K562 (cell line): Measurements from ENCODE around the gene CADPS2. TPM values are rescaled to one million over a fixed set of nuclear protein-coding genes. Genes with fewer than 3 reads are reported as not detected.

ENCODE experiments used
- ATAC-seq: fragments of 200-7000 bp; cut with Tn5 transposase; 3 replicates; pipeline ENCODE4 v1.9.1; 2020; ENCODE audit warnings: moderate library complexity
- BruUV-seq: library from RNA; stranded (reverse); fragments of 400-500 nt; replicated peaks from 2 replicates; lab custom pipeline; 2021; lab: Mats Ljungman, UMichigan
- CTCF ChIA-PET: fragments of 300-600 bp; formaldehyde crosslinking; extraction: SDS; loops from one replicate; lab custom pipeline; 2021; ENCODE audit warnings: low intra/inter-chr PET ratio; lab: Yijun Ruan, JAX
- POLR2A ChIA-PET: fragments of 300-600, 350-650 bp; sonication (Branson Sonifier 250); formaldehyde crosslinking; extraction: SDS; loops from one replicate; lab custom pipeline; 2021; ENCODE audit warnings: antibody characterized with exemption, inconsistent platforms; lab: Yijun Ruan, JAX
- DNase-seq, 4 experiments: peaks; one replicate each; pipeline versions ENCODE4 v3.0.0 to v3.0.0-alpha.2; 2011 to 2018; ENCODE audit warnings: low spot score in 3 of 4, mixed read lengths in 3 of 4; ENCODE audit errors: extremely low read depth in 1 of 4
- FAIRE-seq: peaks from 2 replicates; lab custom pipeline; 2011; peaks lifted over from hg19 to GRCh38; lab: Jason Lieb, UNC
- H2AFZ ChIP-seq: 2 replicates; pipeline ENCODE4 v1.6.0; 2011; ENCODE audit warnings: low read depth, low read length, control low read depth, inconsistent platforms
- H3K27ac ChIP-seq: fragments of 200-600 bp; 3 replicates; pipeline ENCODE4 v1.8.0; 2011; ENCODE audit warnings: low read depth, mild to moderate bottlenecking, control low read depth, inconsistent platforms, low read length, moderate library complexity, mixed read lengths; ENCODE audit errors: extremely low read depth
- H3K27me3 ChIP-seq, 2 experiments: fragments of 300-600 bp in 1 of 2; 2 replicates in 1 of 2; 3 replicates in 1 of 2; pipeline versions ENCODE4 v1.6.0 to v1.8.0; 2011; ENCODE audit warnings: inconsistent platforms in 2 of 2, low read length in 2 of 2, mild to moderate bottlenecking in 1 of 2, mixed read lengths in 1 of 2, moderate library complexity in 1 of 2; ENCODE audit not compliant: control insufficient read depth in 2 of 2, insufficient read depth in 2 of 2
- H3K36me3 ChIP-seq: fragments of 300-600 bp; 3 replicates; pipeline ENCODE4 v1.8.0; 2011; ENCODE audit warnings: mild to moderate bottlenecking, low read length, inconsistent platforms; ENCODE audit not compliant: control insufficient read depth, insufficient read depth
- H3K4me1 ChIP-seq, 2 experiments: fragments of 200-600 bp in 1 of 2; replicated peaks in 1 of 2; 2 replicates in 1 of 2; 3 replicates in 1 of 2; pipeline versions ENCODE4 v1.5.1 to v1.8.0; 2011; ENCODE audit warnings: inconsistent platforms in 2 of 2, low read length in 2 of 2, mild to moderate bottlenecking in 1 of 2, mixed read lengths in 1 of 2, moderate library complexity in 1 of 2; ENCODE audit not compliant: control insufficient read depth in 2 of 2, insufficient read depth in 2 of 2
- H3K4me2 ChIP-seq: 2 replicates; pipeline ENCODE4 v1.6.1; 2011; ENCODE audit warnings: low read length, control low read depth, inconsistent platforms, mixed read lengths; ENCODE audit not compliant: insufficient read depth
- H3K4me3 ChIP-seq: fragments of 200-600 bp; sonication (generic), shearing (Covaris generic); 2 replicates; pipeline ENCODE4 v1.5.1; 2016; ENCODE audit warnings: control low read depth, inconsistent platforms
- H3K79me2 ChIP-seq: fragments of 200-600 bp; 3 replicates; pipeline ENCODE4 v1.8.0; 2011; ENCODE audit warnings: low read length, inconsistent platforms; ENCODE audit not compliant: control insufficient read depth, insufficient read depth
- H3K9ac ChIP-seq, 2 experiments: 2 replicates each; pipeline versions ENCODE4 v1.6.0 to v1.6.1; 2011; ENCODE audit warnings: low read depth in 2 of 2, low read length in 2 of 2, control low read depth in 1 of 2, inconsistent platforms in 1 of 2, mild to moderate bottlenecking in 1 of 2, mixed read lengths in 1 of 2; ENCODE audit not compliant: insufficient read depth in 1 of 2
- H3K9me1 ChIP-seq: one replicate; pipeline ENCODE4 v1.6.0; 2011; ENCODE audit warnings: inconsistent platforms, mild to moderate bottlenecking, low read length, moderate library complexity; ENCODE audit not compliant: control insufficient read depth, insufficient read depth
- H3K9me3 ChIP-seq: replicated peaks from 2 replicates; pipeline ENCODE4 v1.5.1; 2011; ENCODE audit warnings: low read depth, low read length, inconsistent platforms; ENCODE audit not compliant: control insufficient read depth, insufficient read depth
- H4K20me1 ChIP-seq: replicated peaks from 2 replicates; pipeline ENCODE4 v1.6.1; 2011; ENCODE audit warnings: low read length, inconsistent platforms, mixed read lengths; ENCODE audit not compliant: control insufficient read depth, insufficient read depth
- CBFB ChIP-seq: sonication (generic); formaldehyde crosslinking; IDR thresholded peaks from 2 replicates; pipeline ENCODE4 v1.4.0; 2020; ENCODE audit warnings: mild to moderate bottlenecking, missing genetic modification reagents
- ETS2 ChIP-seq: IDR thresholded peaks from 2 replicates; pipeline ENCODE4 v1.6.1; 2016; ENCODE audit warnings: borderline replicate concordance, missing genetic modification characterization, mild to moderate bottlenecking, moderate library complexity, missing compliant biosample characterization; ENCODE audit not compliant: poor library complexity, severe bottlenecking
- FOXK2 ChIP-seq, 2 experiments: fragments of 450-650 bp; IDR thresholded peaks in 1 of 2; conservative IDR thresholded peaks in 1 of 2; 2 replicates each; pipeline ENCODE4 v1.6.1; 2016; ENCODE audit warnings: low read depth in 2 of 2, mild to moderate bottlenecking in 1 of 2
- HDAC3 ChIP-seq: fragments of 450-650 bp; IDR thresholded peaks from 2 replicates; pipeline ENCODE4 v1.6.1; 2018; ENCODE audit warnings: borderline replicate concordance, mild to moderate bottlenecking, moderate library complexity; ENCODE audit not compliant: partially characterized antibody
- NFXL1 ChIP-seq: fragments of 450-650 bp; formaldehyde crosslinking; IDR thresholded peaks from 2 replicates; pipeline ENCODE4 v1.4.0; 2021; ENCODE audit warnings: mild to moderate bottlenecking
- PCBP1 ChIP-seq: fragments of 200-400 bp; formaldehyde crosslinking; IDR thresholded peaks from 2 replicates; pipeline ENCODE4 v1.6.1; 2018; ENCODE audit warnings: mild to moderate bottlenecking, low read depth, low read length; ENCODE audit not compliant: poor library complexity, severe bottlenecking
- SNIP1 ChIP-seq: fragments of 450-650 bp; IDR thresholded peaks from 2 replicates; pipeline ENCODE4 v1.7.1; 2017; ENCODE audit warnings: low read depth, mild to moderate bottlenecking
- WGBS: fragments of 100-300 bp; shearing (Covaris generic); methylation state at CpG from one replicate; pipeline ENCODE4 v1.1.6; 2016; ENCODE audit warnings: low coverage, mixed read lengths; ENCODE audit not compliant: insufficient coverage; ENCODE audit errors: missing lambda C conversion rate; 5-methylcytosine and 5-hydroxymethylcytosine counted together
- in situ Hi-C: fragments of 300-500 bp; cut with MboI; formaldehyde crosslinking; loops from 4 replicates; pipeline ENCODE4 v1.15.0; 2018; ENCODE audit warnings: inconsistent platforms, mixed read lengths
- intact Hi-C: fragments of 100-400 bp; cut with micrococcal nuclease; formaldehyde crosslinking; loops from 2 replicates; pipeline ENCODE4 v1.14.2; 2022
- polyA plus RNA-seq, 8 experiments: library from polyadenylated mRNA; depleted of rRNA in 4 of 8; stranded (reverse) in 5 of 8; unstranded in 3 of 8; fragments of >200 nt; fragmentation: Nextera tagmentation in 2 of 8; fragmentation: Illumina TruSeq in 1 of 8; extraction: Ambion mirVana in 2 of 8; extraction: Trizol in 1 of 8; gene quantifications; 2 replicates each; pipeline versions ENCODE4 v1.2.1 to v1.2.3, GENCODE V29; 2011 to 2014; ENCODE audit warnings: inconsistent platforms in 1 of 8, missing spikeins in 1 of 8
- total RNA-seq, 7 experiments: library from RNA; depleted of rRNA in 6 of 7; stranded (reverse); fragments of >200 nt in 6 of 7; fragmentation: Illumina TruSeq in 2 of 7; extraction: Trizol in 2 of 7; gene quantifications; 2 replicates each; pipeline versions ENCODE4 v1.2.1 to v1.2.3, GENCODE V29; 2011 to 2021; ENCODE audit warnings: low replicate concordance in 1 of 7
- TF ChIP-seq, protein P1 (sequence below): fragments of 450-650 bp; formaldehyde crosslinking; IDR thresholded peaks from 2 replicates; pipeline ENCODE4 v1.4.0; 2020; ENCODE audit warnings: mild to moderate bottlenecking, mixed read lengths

Gene CADPS2
- total and polyA plus RNA-seq, 9 of the 15 experiments (the other 6 are each of a cell fraction or from before 2014, with no cell fraction given), result 0.03 to 0.14 (median 0.04) TPM; not detected in 1

DNA sequence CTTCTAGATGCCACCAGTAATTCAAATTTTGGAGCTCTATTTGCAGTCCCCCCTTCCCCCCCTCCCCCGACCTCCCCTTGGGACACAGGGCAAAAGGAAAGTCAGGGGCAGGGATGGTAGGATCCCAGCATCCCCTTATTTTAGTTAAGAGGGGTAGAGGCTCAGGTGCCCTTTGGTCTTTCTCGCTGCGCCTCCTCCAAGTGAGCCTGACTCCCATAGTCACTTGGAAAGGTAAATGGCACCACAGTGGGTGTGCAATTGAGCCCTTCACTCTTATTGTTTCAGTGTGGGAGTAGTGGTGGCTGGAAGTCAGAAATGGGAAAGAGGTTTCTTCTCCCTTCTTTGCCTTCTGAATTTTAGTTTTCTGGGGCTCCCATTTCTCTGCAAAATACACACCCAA, 573.5 kb downstream of the CADPS2 start:
- no peak for FAIRE-seq
- Histone ChIP-seq H3K27ac (no peak overlapping the region), H3K9me3 (no peaks in the 10 kb centered on the region), H3K36me3 (no peaks in the 10 kb centered on the region), H4K20me1 (no peaks in the 10 kb centered on the region), H3K79me2 (no peaks in the 10 kb centered on the region), H2AFZ (no peak overlapping the region), H3K9ac (no peak overlapping the region), H3K4me2 (no peak overlapping the region), H3K27me3 (peaks cover 5 to 44% of the 10 kb centered on the region in 2 experiments; a peak in 4 of 5 replicates), H3K9me1 (no peaks in the 10 kb centered on the region), H3K4me1 (peaks cover 0 to 17% of the 10 kb centered on the region in 2 experiments; a peak in 1 of 5 replicates), H3K4me3 (no peak overlapping the region)
- in situ Hi-C loops (no loop called here), intact Hi-C loops (no loop called here)
- ATAC-seq, result no peak
- no TSS peak for BruUV-seq
- WGBS, result 2% methylated on average over 3 of the region's 3 CpGs
- no peak for TF ChIP-seq FOXK2 (conservative IDR thresholded peaks at IDR 0.05 in 1 of 2, IDR thresholded peaks at IDR 0.05 in 1 of 2; ENCODE audit: low read depth in 2 of 2)
- no peak for TF ChIP-seq NFXL1 (CRISPR knock-in tag)
- TF ChIP-seq CBFB (CRISPR knock-in tag), result no peak
- TF ChIP-seq HDAC3, result no peak
- DNase-seq, result no peak
- POLR2A ChIA-PET, result no interaction called here
- CTCF ChIA-PET, result no interaction called here

DNA sequence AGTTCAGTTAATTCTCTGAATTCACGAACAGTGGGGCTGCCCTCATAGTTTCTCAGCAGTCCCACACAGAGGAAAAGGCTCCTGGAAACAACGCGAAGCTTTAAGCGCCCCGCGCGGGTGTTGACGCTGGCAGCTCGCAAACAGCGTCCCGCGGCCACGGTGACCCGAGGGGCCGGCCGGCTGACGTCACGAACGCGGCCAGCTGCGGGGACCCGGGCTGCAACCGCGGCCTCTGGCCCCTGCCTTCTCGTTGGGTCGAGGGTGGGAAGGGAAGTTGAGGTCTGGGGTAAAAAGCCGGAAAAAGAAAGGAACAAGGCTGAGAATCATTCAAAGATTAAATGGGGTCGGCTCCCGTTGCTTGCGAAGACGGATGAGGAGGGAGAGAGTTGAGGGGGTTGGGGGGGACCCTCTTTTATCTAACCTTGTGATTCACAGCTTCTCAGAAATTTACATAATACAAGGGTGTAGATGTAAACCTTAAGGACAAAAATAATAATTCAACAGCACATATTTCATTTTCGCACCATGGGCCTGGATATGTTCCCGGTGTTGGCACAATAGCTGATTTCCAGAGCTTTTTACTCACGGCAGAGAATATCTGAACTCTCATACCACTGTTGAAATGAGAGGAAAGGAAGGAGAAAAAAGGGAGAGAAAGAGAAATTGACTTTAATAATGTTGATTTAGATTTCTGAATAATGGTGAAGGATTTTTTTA, 574.4 kb downstream of the CADPS2 start:
- H3K79me2 ChIP-seq, result no peaks in the 10 kb centered on the region
- intact Hi-C loops, result no loop called here
- peaks cover 0 to 14% of the 10 kb centered on the region in 2 experiments; a peak in 1 of 5 replicates for H3K4me1 ChIP-seq
- H3K9me3 ChIP-seq, result no peaks in the 10 kb centered on the region
- TF ChIP-seq, protein P1, sequence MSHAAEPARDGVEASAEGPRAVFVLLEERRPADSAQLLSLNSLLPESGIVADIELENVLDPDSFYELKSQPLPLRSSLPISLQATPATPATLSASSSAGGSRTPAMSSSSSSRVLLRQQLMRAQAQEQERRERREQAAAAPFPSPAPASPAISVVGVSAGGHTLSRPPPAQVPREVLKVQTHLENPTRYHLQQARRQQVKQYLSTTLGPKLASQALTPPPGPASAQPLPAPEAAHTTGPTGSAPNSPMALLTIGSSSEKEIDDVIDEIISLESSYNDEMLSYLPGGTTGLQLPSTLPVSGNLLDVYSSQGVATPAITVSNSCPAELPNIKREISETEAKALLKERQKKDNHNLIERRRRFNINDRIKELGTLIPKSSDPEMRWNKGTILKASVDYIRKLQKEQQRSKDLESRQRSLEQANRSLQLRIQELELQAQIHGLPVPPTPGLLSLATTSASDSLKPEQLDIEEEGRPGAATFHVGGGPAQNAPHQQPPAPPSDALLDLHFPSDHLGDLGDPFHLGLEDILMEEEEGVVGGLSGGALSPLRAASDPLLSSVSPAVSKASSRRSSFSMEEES, result no peak
- TF ChIP-seq ETS2 (tag) (no peak), SNIP1 (no peak), PCBP1 (peak; percentile 26)
- no peak for DNase-seq
- H3K36me3 ChIP-seq, result no peaks in the 10 kb centered on the region
- 1% methylated on average over 34 of the region's 34 CpGs for WGBS
- H3K27ac ChIP-seq, result no peak overlapping the region
- no peaks in the 10 kb centered on the region for H3K9me1 ChIP-seq
- no peak overlapping the region for H3K4me3 ChIP-seq
- POLR2A ChIA-PET, result no interaction called here
- no peak overlapping the region for H2AFZ ChIP-seq
- no peak for ATAC-seq
- in situ Hi-C loops, result no loop called here
- H3K4me2 ChIP-seq, result no peak overlapping the region
- CTCF ChIA-PET, result no interaction called here
- FAIRE-seq, result no peak
- no peak overlapping the region for H3K9ac ChIP-seq
- no peaks in the 10 kb centered on the region for H4K20me1 ChIP-seq
- BruUV-seq, result no TSS peak
- H3K27me3 ChIP-seq, result peaks cover 5 to 46% of the 10 kb centered on the region in 2 experiments; a peak in 4 of 5 replicates
